Hepatocyte (in vitro differentiated cells): ENCODE data around the gene MAPKAP1. TPM values are rescaled to one million over a fixed set of nuclear protein-coding genes. Genes with fewer than 3 reads are reported as not detected.

Source experiments
- DNase-seq: peaks from one replicate; pipeline ENCODE4 v3.0.0-alpha.2; 2016; ENCODE audit warnings: low spot score
- H2AFZ ChIP-seq: fragments of 200-600 bp; sonication (generic); 2 replicates; pipeline ENCODE4 v1.6.0; 2016; ENCODE audit warnings: antibody characterized with exemption, mild to moderate bottlenecking
- H3K27ac ChIP-seq: fragments of 200-600 bp; sonication (generic); 2 replicates; pipeline ENCODE4 v1.5.1; 2016; ENCODE audit warnings: mild to moderate bottlenecking
- H3K27me3 ChIP-seq: fragments of 200-600 bp; sonication (generic); 2 replicates; pipeline ENCODE4 v1.6.1; 2016
- H3K36me3 ChIP-seq: fragments of 200-600 bp; sonication (generic); replicated peaks from 2 replicates; pipeline ENCODE4 v1.5.1; 2016; ENCODE audit warnings: low read depth; ENCODE audit not compliant: insufficient read depth
- H3K4me1 ChIP-seq: fragments of 200-600 bp; sonication (generic); 2 replicates; pipeline ENCODE4 v1.5.1; 2016; ENCODE audit warnings: mild to moderate bottlenecking, moderate library complexity; ENCODE audit not compliant: insufficient read depth
- H3K4me2 ChIP-seq: fragments of 200-600 bp; sonication (generic); 2 replicates; pipeline ENCODE4 v1.6.0; 2016
- H3K4me3 ChIP-seq: fragments of 200-600 bp; sonication (generic); 2 replicates; pipeline ENCODE4 v1.5.1; 2016; ENCODE audit warnings: mild to moderate bottlenecking
- H3K79me2 ChIP-seq: fragments of 200-600 bp; sonication (generic); 2 replicates; pipeline ENCODE4 v1.6.0; 2017; ENCODE audit warnings: mild to moderate bottlenecking
- H3K9me2 ChIP-seq: fragments of 200-600 bp; sonication (generic); replicated peaks from 2 replicates; pipeline ENCODE4 v1.6.0; 2017; ENCODE audit warnings: mild to moderate bottlenecking; ENCODE audit not compliant: insufficient read depth
- H3K9me3 ChIP-seq: fragments of 200-600 bp; sonication (generic); 2 replicates; pipeline ENCODE4 v1.5.1; 2016; ENCODE audit warnings: low read depth, mild to moderate bottlenecking
- H4K20me1 ChIP-seq: fragments of 200-600 bp; sonication (generic); 2 replicates; pipeline ENCODE4 v1.6.0; 2016; ENCODE audit warnings: mild to moderate bottlenecking; ENCODE audit not compliant: insufficient read depth, poor library complexity, severe bottlenecking
- CTCF ChIP-seq: fragments of 200-600 bp; sonication (generic); IDR thresholded peaks from 2 replicates; pipeline ENCODE4 v1.5.1; 2016; ENCODE audit warnings: antibody characterized with exemption, mild to moderate bottlenecking; ENCODE audit not compliant: poor library complexity
- EZH2 ChIP-seq: fragments of 200-600 bp; sonication (generic); IDR thresholded peaks from 2 replicates; pipeline ENCODE4 v1.6.1; 2016; ENCODE audit warnings: antibody characterized with exemption, mild to moderate bottlenecking, borderline replicate concordance
- EZH2phosphoT487 ChIP-seq: fragments of 200-600 bp; sonication (generic); IDR thresholded peaks from one replicate; pipeline ENCODE4 v1.6.1; 2018; ENCODE audit warnings: antibody characterized with exemption, mild to moderate bottlenecking, low read depth, moderate library complexity; ENCODE audit not compliant: unreplicated experiment, severe bottlenecking
- WGBS: methylation state at CpG from one replicate; pipeline ENCODE4 v1.1.6; 2016; ENCODE audit warnings: low lambda C conversion rate; ENCODE audit errors: missing lambda C conversion rate; 5-methylcytosine and 5-hydroxymethylcytosine counted together
- polyA plus RNA-seq: library from polyadenylated mRNA; unstranded; fragments of >200 nt; fragmentation: Nextera tagmentation; extraction: Ambion mirVana; gene quantifications from 2 replicates; pipeline ENCODE4 v1.2.1, GENCODE V29; 2016
- total RNA-seq: library from RNA; depleted of rRNA; stranded (reverse); fragments of >200 nt; gene quantifications from 2 replicates; pipeline ENCODE4 v1.2.3, GENCODE V29; 2014

Gene MAPKAP1
- total and polyA plus RNA-seq, 2 experiments from 2014 or later, result 74.5 to 79.4 TPM

- no peaks in the 10 kb centered on the region for H3K9me2 ChIP-seq
- H3K9me3 ChIP-seq, result no peaks in the 10 kb centered on the region
- no peaks in the 10 kb centered on the region for H3K4me1 ChIP-seq
- H3K4me3 ChIP-seq, result no peak overlapping the region
- TF ChIP-seq EZH2phosphoT487, result no peak
- no peak for TF ChIP-seq CTCF
- TF ChIP-seq EZH2, result no peak
- no peak for DNase-seq
- no peaks in the 10 kb centered on the region for H3K27me3 ChIP-seq
- no peaks in the 10 kb centered on the region for H3K36me3 ChIP-seq
- no peaks in the 10 kb centered on the region for H4K20me1 ChIP-seq
- 65% methylated on average over 15 of the region's 15 CpGs for WGBS
- no peak overlapping the region for H3K4me2 ChIP-seq
- H2AFZ ChIP-seq, result no peak overlapping the region
- no peak overlapping the region for H3K27ac ChIP-seq
- no peaks in the 10 kb centered on the region for H3K79me2 ChIP-seq
Observed at GRCh38 chr9:125433461-125434011, 273.5 kb downstream of the MAPKAP1 start.

- Histone ChIP-seq H3K27ac (no peak overlapping the region), H3K9me2 (no peaks in the 10 kb centered on the region), H2AFZ (no peak overlapping the region), H3K27me3 (no peaks in the 10 kb centered on the region), H3K4me3 (no peak overlapping the region), H3K4me2 (no peak overlapping the region), H4K20me1 (no peaks in the 10 kb centered on the region), H3K9me3 (no peaks in the 10 kb centered on the region), H3K4me1 (no peaks in the 10 kb centered on the region), H3K79me2 (no peaks in the 10 kb centered on the region), H3K36me3 (no peaks in the 10 kb centered on the region)
- no peak for DNase-seq
- no peak for TF ChIP-seq EZH2
- no peak for TF ChIP-seq EZH2phosphoT487
- TF ChIP-seq CTCF, result no peak
- WGBS, result 91% methylated on average over 13 of the region's 14 CpGs
Observed at GRCh38 chr9:125432715-125433385, 274.2 kb downstream of the MAPKAP1 start.

GRCh38 chr9:125431741-125432271 lies 275.2 kb downstream of the MAPKAP1 start:
- no peaks in the 10 kb centered on the region for H3K9me3 ChIP-seq
- TF ChIP-seq EZH2phosphoT487 (no peak), EZH2 (no peak), CTCF (no peak)
- H3K4me1 ChIP-seq, result no peaks in the 10 kb centered on the region
- H3K36me3 ChIP-seq, result no peaks in the 10 kb centered on the region
- no peaks in the 10 kb centered on the region for H3K79me2 ChIP-seq
- DNase-seq, result no peak
- no peaks in the 10 kb centered on the region for H4K20me1 ChIP-seq
- H3K27me3 ChIP-seq, result no peaks in the 10 kb centered on the region
- WGBS, result 73% methylated on average over 12 of the region's 12 CpGs
- no peaks in the 10 kb centered on the region for H3K9me2 ChIP-seq
- H3K4me2 ChIP-seq, result no peak overlapping the region
- H2AFZ ChIP-seq, result no peak overlapping the region
- H3K27ac ChIP-seq, result no peak overlapping the region
- H3K4me3 ChIP-seq, result no peak overlapping the region
